ENCODE measurements around the gene SRRM3. TPM values are rescaled to one million over a fixed set of nuclear protein-coding genes. Genes with fewer than 3 reads are reported as not detected.
"Not testable (repeated sequence)": the region's sequence is repeated elsewhere in the genome, so short reads cannot be mapped to it uniquely, and the experiment has no call there.

SRRM3 gene
- total and polyA plus RNA-seq, 8 donors, result 0.37 to 6.4 (median 5.3) TPM; not detected in 2

GRCh38 chr7:76173566-76174205, 28.0 kb upstream of the SRRM3 start:
- no peak for DNase-seq
- Histone ChIP-seq H3K27me3 (no peaks in the 10 kb centered on the region), H3K27ac (no peak overlapping the region), H3K4me1 (peaks cover 0 to 8% (median 7%) of the 10 kb centered on the region in 4 donors), H3K36me3 (no peaks in the 10 kb centered on the region), H3K4me3 (no peak overlapping the region), H3K9me3 (no peaks in the 10 kb centered on the region)
- intact Hi-C loops (cut with DNase I; ENCODE audit: low total_unique reads), result loop anchor here (5.0 kb wide), 1 partner anchor 139 kb away; no protein-coding TSS in a partner anchor
- TF ChIP-seq CTCF (IDR thresholded peaks at IDR 0.05) (no peak), POLR2AphosphoS5 (IDR thresholded peaks at IDR 0.05) (no peak), POLR2A (IDR thresholded peaks at IDR 0.05) (no peak), EP300 (IDR thresholded peaks at IDR 0.05) (no peak)
- WGBS, 5 donors, result 76 to 87% (median 82%) methylated on average over 2 to 12 of the region's 12 CpGs

GRCh38 chr7:76176951-76177350, 24.7 kb upstream of the SRRM3 start:
- H3K36me3 ChIP-seq; H3K9me3 ChIP-seq; H3K4me1 ChIP-seq; H3K4me3 ChIP-seq; H3K27ac ChIP-seq; DNase-seq; intact Hi-C loops (cut with DNase I; ENCODE audit: low total_unique reads); H3K27me3 ChIP-seq: not testable (repeated sequence)
- WGBS, 5 donors, result 85 to 94% (median 93%) methylated on average over 4 to 11 of the region's 11 CpGs

- intact Hi-C loops (cut with DNase I; ENCODE audit: low total_unique reads), result loop anchor here (10.0 kb wide), 1 partner anchor 95 kb away; no protein-coding TSS in a partner anchor
- Histone ChIP-seq H3K4me3 (no peak overlapping the region), H3K9me3 (no peaks in the 10 kb centered on the region), H3K27ac (no peak overlapping the region), H3K36me3 (no peaks in the 10 kb centered on the region), H3K4me1 (peaks cover 0 to 8% (median 7%) of the 10 kb centered on the region in 4 donors), H3K27me3 (no peaks in the 10 kb centered on the region)
- TF ChIP-seq CTCF (IDR thresholded peaks at IDR 0.05) (peak in 1 of 7 experiments; percentile 7), POLR2AphosphoS5 (IDR thresholded peaks at IDR 0.05) (no peak), EP300 (IDR thresholded peaks at IDR 0.05) (no peak)
- 89 to 92% (median 92%) methylated on average over 10 of the region's 10 CpGs for WGBS, 5 donors
- no peak for DNase-seq
Observed at GRCh38 chr7:76179686-76180085, 22.0 kb upstream of the SRRM3 start.

- Histone ChIP-seq H3K27ac (no peak overlapping the region), H3K4me1 (peaks cover 0 to 8% (median 7%) of the 10 kb centered on the region in 4 donors), H3K27me3 (peaks cover 0 to 5% (median 2%) of the 10 kb centered on the region in 3 donors), H3K36me3 (no peaks in the 10 kb centered on the region), H3K4me3 (no peak overlapping the region), H3K9me3 (no peaks in the 10 kb centered on the region)
- intact Hi-C loops (cut with DNase I; ENCODE audit: low total_unique reads), result loop anchor here (10.0 kb wide), 1 partner anchor 92 kb away; no protein-coding TSS in a partner anchor
- DNase-seq, result no peak
- TF ChIP-seq POLR2A (IDR thresholded peaks at IDR 0.05) (no peak), CTCF (IDR thresholded peaks at IDR 0.05) (no peak), POLR2AphosphoS5 (IDR thresholded peaks at IDR 0.05) (no peak), EP300 (IDR thresholded peaks at IDR 0.05) (no peak)
- 77 to 84% (median 81%) methylated on average over 7 of the region's 7 CpGs for WGBS, 5 donors
Observed at GRCh38 chr7:76182225-76182960, 19.3 kb upstream of the SRRM3 start.

Measured in stomach (tissue), 9 donors.